Measurements from ENCODE around the gene LCMT1.
"Not testable (repeated sequence)": the region's sequence is repeated elsewhere in the genome, so short reads cannot be mapped to it uniquely, and the experiment has no call there.

LCMT1 gene

GRCh38 chr16:25111403-25112166 is at the start of gene LCMT1:
TSS of gene LCMT1 (plus strand) at chr16:25111742. CDS start at chr16:25111884, 142 bp downstream.
- FAIRE-seq = peak; percentile 95

- FAIRE-seq = no peak
These were observed 48.4 kb upstream of the LCMT1 start for GRCh38 chr16:25063102-25063501.

- FAIRE-seq = no peak
These were observed 47.7 kb upstream of the LCMT1 start for GRCh38 chr16:25063865-25064264.

- not testable (repeated sequence) for FAIRE-seq
These were observed 47.3 kb upstream of the LCMT1 start for GRCh38 chr16:25064281-25064680.

GRCh38 chr16:25064937-25065336 is 46.6 kb upstream of the LCMT1 start:
- FAIRE-seq = no peak

- no peak for FAIRE-seq
These were observed 45.6 kb upstream of the LCMT1 start for GRCh38 chr16:25065899-25066298.

GRCh38 chr16:25066426-25066746 is 45.2 kb upstream of the LCMT1 start:
- no peak for FAIRE-seq

GRCh38 chr16:25066747-25067631 is 44.6 kb upstream of the LCMT1 start:
- no peak for FAIRE-seq

GRCh38 chr16:25073854-25074253 is 37.7 kb upstream of the LCMT1 start:
- FAIRE-seq = no peak

GRCh38 chr16:25078386-25078978 is 33.1 kb upstream of the LCMT1 start:
- FAIRE-seq = no peak

- FAIRE-seq = no peak
These were observed 31.7 kb upstream of the LCMT1 start for GRCh38 chr16:25079637-25080378.

- FAIRE-seq = no peak
These were observed 31.0 kb upstream of the LCMT1 start for GRCh38 chr16:25080420-25081131.

GRCh38 chr16:25081702-25082101 is 29.8 kb upstream of the LCMT1 start:
- no peak for FAIRE-seq

GRCh38 chr16:25083065-25083464 is 28.5 kb upstream of the LCMT1 start:
- no peak for FAIRE-seq

- FAIRE-seq = no peak
These were observed 27.8 kb upstream of the LCMT1 start for GRCh38 chr16:25083701-25084100.

- FAIRE-seq = no peak
These were observed 26.7 kb upstream of the LCMT1 start for GRCh38 chr16:25084797-25085196.

- FAIRE-seq = no peak
These were observed 23.8 kb upstream of the LCMT1 start for GRCh38 chr16:25087761-25088160.

GRCh38 chr16:25089351-25089750 is 22.2 kb upstream of the LCMT1 start:
- no peak for FAIRE-seq

- FAIRE-seq = no peak
These were observed 19.1 kb upstream of the LCMT1 start for GRCh38 chr16:25092441-25092840.

GRCh38 chr16:25093208-25094061 is 18.1 kb upstream of the LCMT1 start:
- FAIRE-seq = no peak

- FAIRE-seq = no peak
These were observed 16.9 kb upstream of the LCMT1 start for GRCh38 chr16:25094596-25094995.
